GM23248 (cell line): ENCODE measurements around the gene OSCAR. TPM values are rescaled to one million over a fixed set of nuclear protein-coding genes. Genes with fewer than 3 reads are reported as not detected.

Source experiments
- DNase-seq: peaks from one replicate; pipeline ENCODE4 v3.0.0-alpha.2; 2015
- H2AFZ ChIP-seq: fragments of 200-600 bp; sonication (generic); 2 replicates; pipeline ENCODE4 v1.6.1; 2016; ENCODE audit warnings: antibody characterized with exemption
- H3F3A ChIP-seq: fragments of 200-600 bp; sonication (generic); 2 replicates; pipeline ENCODE4 v1.6.1; 2016; ENCODE audit warnings: mild to moderate bottlenecking, antibody characterized with exemption, mixed run types; ENCODE audit not compliant: insufficient read depth
- H3K27ac ChIP-seq: fragments of 200-600 bp; sonication (generic); 2 replicates; pipeline ENCODE4 v1.5.1; 2016; ENCODE audit warnings: mild to moderate bottlenecking
- H3K27me3 ChIP-seq: fragments of 200-600 bp; sonication (generic); replicated peaks from 2 replicates; pipeline ENCODE4 v1.6.1; 2016; ENCODE audit warnings: mild to moderate bottlenecking; ENCODE audit not compliant: insufficient read depth
- H3K36me3 ChIP-seq: fragments of 200-600 bp; sonication (generic); 2 replicates; pipeline ENCODE4 v1.6.1; 2016; ENCODE audit warnings: low read depth, mild to moderate bottlenecking
- H3K4me1 ChIP-seq: fragments of 200-600 bp; sonication (generic); 2 replicates; pipeline ENCODE4 v1.6.1; 2016; ENCODE audit warnings: mild to moderate bottlenecking; ENCODE audit not compliant: insufficient read depth
- H3K4me2 ChIP-seq: fragments of 200-600 bp; sonication (generic); one replicate; pipeline ENCODE4 v1.6.1; 2016; ENCODE audit warnings: mild to moderate bottlenecking; ENCODE audit not compliant: unreplicated experiment
- H3K4me3 ChIP-seq: fragments of 200-600 bp; sonication (generic); 2 replicates; pipeline ENCODE4 v1.5.1; 2016; ENCODE audit warnings: mild to moderate bottlenecking
- H3K79me2 ChIP-seq: fragments of 200-600 bp; sonication (generic); 2 replicates; pipeline ENCODE4 v1.6.1; 2016; ENCODE audit warnings: mild to moderate bottlenecking; ENCODE audit not compliant: insufficient read depth
- H3K9ac ChIP-seq: fragments of 200-600 bp; sonication (generic); 2 replicates; pipeline ENCODE4 v1.6.1; 2016; ENCODE audit warnings: mild to moderate bottlenecking
- H3K9me2 ChIP-seq: fragments of 200-600 bp; sonication (generic); 2 replicates; pipeline ENCODE4 v1.6.1; 2016; ENCODE audit warnings: mixed run types, mild to moderate bottlenecking, moderate library complexity; ENCODE audit not compliant: insufficient read depth
- H3K9me3 ChIP-seq: fragments of 200-600 bp; sonication (generic); one replicate; pipeline ENCODE4 v1.6.1; 2017; ENCODE audit warnings: low read depth
- H4K20me1 ChIP-seq: fragments of 200-600 bp; sonication (generic); 2 replicates; pipeline ENCODE4 v1.6.0; 2016; ENCODE audit not compliant: insufficient read depth
- EZH2 ChIP-seq: fragments of 200-600 bp; sonication (generic); IDR thresholded peaks from 2 replicates; pipeline ENCODE4 v1.6.1; 2018; ENCODE audit warnings: antibody characterized with exemption, mild to moderate bottlenecking; ENCODE audit not compliant: insufficient read depth, poor library complexity, severe bottlenecking
- EZH2phosphoT487 ChIP-seq: fragments of 200-600 bp; sonication (generic); IDR thresholded peaks from 2 replicates; pipeline ENCODE4 v1.6.1; 2018; ENCODE audit warnings: antibody characterized with exemption, moderate library complexity, mild to moderate bottlenecking, low read depth; ENCODE audit not compliant: insufficient read depth
- WGBS, 2 experiments: methylation state at CpG; one replicate each; pipeline ENCODE4 v1.1.6; 2015 to 2017; ENCODE audit warnings: low lambda C conversion rate in 2 of 2, low coverage in 1 of 2; ENCODE audit errors: missing lambda C conversion rate in 2 of 2; 5-methylcytosine and 5-hydroxymethylcytosine counted together
- in situ Hi-C: fragments of 300-500 bp; cut with MboI; formaldehyde crosslinking; loops from 2 replicates; pipeline ENCODE4 v1.15.0; 2020
- polyA plus RNA-seq: library from polyadenylated mRNA; unstranded; fragments of >200 nt; fragmentation: Nextera tagmentation; extraction: Ambion mirVana; gene quantifications from 2 replicates; pipeline ENCODE4 v1.2.1, GENCODE V29; 2016
- total RNA-seq: library from RNA; depleted of rRNA; stranded (reverse); fragments of >200 nt; shearing (Covaris generic); gene quantifications from 2 replicates; pipeline ENCODE4 v1.2.3, GENCODE V29; 2014

The OSCAR gene
- total and polyA plus RNA-seq, 2 experiments from 2014 or later = 0.54 to 2.2 TPM

DNA sequence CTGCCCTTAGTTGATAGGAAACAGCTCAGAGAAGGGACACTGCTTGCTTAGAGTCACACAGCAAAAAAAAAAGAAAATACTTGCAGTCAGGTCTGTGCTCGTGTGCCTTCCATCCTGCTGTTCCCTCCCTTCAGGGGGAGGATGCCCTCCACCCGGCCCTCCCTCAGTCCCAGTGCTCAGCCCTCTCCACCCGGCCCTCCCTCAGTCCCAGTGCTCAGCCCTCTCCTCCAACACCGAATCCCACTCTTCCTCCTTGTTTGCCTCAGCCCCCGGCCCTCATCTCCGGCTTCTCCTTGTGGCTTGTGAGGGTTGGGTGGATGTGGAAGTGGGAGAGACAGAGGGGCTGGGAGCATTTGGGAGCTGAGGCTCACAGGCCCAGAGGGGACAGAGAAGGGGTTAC is 9.0 kb upstream of the OSCAR start:
- H3K36me3 ChIP-seq = peaks cover 4% of the 10 kb centered on the region; the same call in 1 of the 2 replicates
- no peaks in the 10 kb centered on the region for H4K20me1 ChIP-seq
- H2AFZ ChIP-seq = no peak overlapping the region
- H3K27me3 ChIP-seq = no peaks in the 10 kb centered on the region
- no peak overlapping the region for H3K4me2 ChIP-seq
- H3K9me2 ChIP-seq = no peaks in the 10 kb centered on the region
- 82 to 96% methylated on average over 3 to 6 of the region's 6 CpGs for WGBS, 2 experiments
- no peaks in the 10 kb centered on the region for H3K9me3 ChIP-seq
- H3K79me2 ChIP-seq = peaks cover 47% of the 10 kb centered on the region
- H3K4me1 ChIP-seq = no peaks in the 10 kb centered on the region
- H3K27ac ChIP-seq = no peak overlapping the region
- TF ChIP-seq EZH2 = no peak
- no peak for TF ChIP-seq EZH2phosphoT487
- H3K9ac ChIP-seq = no peak overlapping the region
- in situ Hi-C loops = no loop called here
- H3K4me3 ChIP-seq = no peak overlapping the region
- no peaks in the 10 kb centered on the region for H3F3A ChIP-seq
- no peak for DNase-seq

DNA sequence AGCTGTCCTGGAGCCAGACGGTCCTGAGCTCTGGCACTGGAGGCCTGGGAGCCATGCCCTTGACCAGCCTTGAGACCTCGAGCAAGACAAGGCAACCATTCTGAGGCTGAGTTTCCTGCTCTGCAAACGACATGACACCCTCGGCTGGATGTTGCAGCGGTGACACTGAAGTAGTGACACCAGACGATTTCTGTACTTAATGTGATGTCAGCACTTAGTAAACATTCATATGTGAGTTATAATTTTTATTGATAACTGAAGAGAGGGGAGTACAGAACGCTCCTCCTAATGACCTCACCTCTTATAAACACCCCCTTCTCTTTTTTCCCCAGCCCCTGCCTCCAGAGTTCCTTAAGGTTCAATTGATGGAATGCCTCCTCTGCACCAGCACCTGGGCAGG is 7.9 kb upstream of the OSCAR start:
- H3K9ac ChIP-seq = no peak overlapping the region
- H2AFZ ChIP-seq = no peak overlapping the region
- H3K4me3 ChIP-seq = no peak overlapping the region
- H3K36me3 ChIP-seq = peaks cover 4% of the 10 kb centered on the region; the same call in 1 of the 2 replicates
- H3K9me3 ChIP-seq = no peaks in the 10 kb centered on the region
- DNase-seq = no peak
- no peaks in the 10 kb centered on the region for H3K4me1 ChIP-seq
- peaks cover 47% of the 10 kb centered on the region for H3K79me2 ChIP-seq
- WGBS, 2 experiments = 81 to 87% methylated on average over 7 of the region's 7 CpGs
- in situ Hi-C loops = no loop called here
- no peak overlapping the region for H3K4me2 ChIP-seq
- H4K20me1 ChIP-seq = no peaks in the 10 kb centered on the region
- TF ChIP-seq EZH2phosphoT487 = no peak
- no peak for TF ChIP-seq EZH2
- no peaks in the 10 kb centered on the region for H3K9me2 ChIP-seq
- H3F3A ChIP-seq = no peaks in the 10 kb centered on the region
- no peak overlapping the region for H3K27ac ChIP-seq
- no peaks in the 10 kb centered on the region for H3K27me3 ChIP-seq

DNA sequence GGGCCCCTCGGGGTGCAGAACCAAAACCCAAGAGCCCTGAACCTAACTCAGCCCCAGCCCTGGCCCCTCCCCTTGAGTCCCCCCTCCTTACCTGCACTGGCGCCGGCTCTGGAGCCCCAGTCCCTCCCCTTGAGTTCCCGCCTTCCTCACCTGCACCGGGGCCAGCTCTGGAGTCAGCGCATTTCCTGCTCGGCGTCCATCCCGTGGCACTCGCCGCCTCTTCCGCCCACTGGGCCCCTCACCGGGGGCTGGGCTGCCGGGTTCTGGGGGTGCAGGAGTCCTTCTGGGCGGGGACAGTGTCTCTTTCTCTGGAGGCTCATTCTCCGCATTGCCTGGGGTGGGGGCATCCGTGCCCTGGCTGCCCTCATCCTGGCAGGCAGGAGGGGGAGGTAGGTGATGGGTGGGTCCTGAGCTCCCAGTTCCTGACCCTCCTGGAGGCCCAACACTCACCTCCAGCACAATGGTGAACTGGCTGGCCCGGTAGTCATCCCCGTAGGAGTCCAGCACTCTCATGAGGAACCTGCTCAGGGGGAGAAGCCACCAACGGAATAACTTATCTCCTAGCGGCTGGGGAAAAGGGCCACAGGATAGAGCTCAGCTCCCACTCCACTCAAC is 7.4 kb upstream of the OSCAR start:
- no peaks in the 10 kb centered on the region for H4K20me1 ChIP-seq
- H2AFZ ChIP-seq = no peak overlapping the region
- no peaks in the 10 kb centered on the region for H3K9me2 ChIP-seq
- no peak overlapping the region for H3K9ac ChIP-seq
- no peak overlapping the region for H3K4me2 ChIP-seq
- no peaks in the 10 kb centered on the region for H3K4me1 ChIP-seq
- TF ChIP-seq EZH2 = no peak
- no peak for TF ChIP-seq EZH2phosphoT487
- no peak for DNase-seq
- no peaks in the 10 kb centered on the region for H3K27me3 ChIP-seq
- peaks cover 47% of the 10 kb centered on the region for H3K79me2 ChIP-seq
- WGBS, 2 experiments = 84 to 86% methylated on average over 18 to 21 of the region's 21 CpGs
- no peaks in the 10 kb centered on the region for H3K9me3 ChIP-seq
- no peak overlapping the region for H3K4me3 ChIP-seq
- no peaks in the 10 kb centered on the region for H3F3A ChIP-seq
- in situ Hi-C loops = no loop called here
- H3K36me3 ChIP-seq = peaks cover 4% of the 10 kb centered on the region; the same call in 1 of the 2 replicates
- no peak overlapping the region for H3K27ac ChIP-seq

DNA sequence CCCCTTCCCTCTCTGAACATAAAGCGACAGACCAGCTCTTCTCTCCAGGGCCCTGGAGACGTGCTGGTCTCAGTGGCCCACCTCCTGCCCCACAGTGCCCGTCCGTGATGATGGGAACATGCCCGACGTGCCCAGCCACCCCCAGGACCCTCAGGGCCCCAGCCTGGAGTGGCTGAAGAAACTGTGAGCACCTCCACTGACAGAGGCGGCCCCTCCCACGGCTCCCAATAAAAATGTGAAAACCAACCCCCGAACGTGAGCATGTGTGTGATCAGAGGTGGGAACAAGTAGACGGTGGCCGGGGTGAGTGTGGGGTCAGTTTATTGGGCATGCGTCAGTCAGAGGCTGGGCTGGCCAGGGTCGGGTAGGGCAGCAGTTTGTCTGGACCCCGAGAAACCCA is 6.1 kb upstream of the OSCAR start:
- Histone ChIP-seq H3K27me3 (no peaks in the 10 kb centered on the region), H3K4me3 (no peak overlapping the region), H3K9ac (no peak overlapping the region), H3K4me2 (no peak overlapping the region), H4K20me1 (no peaks in the 10 kb centered on the region), H3K4me1 (no peaks in the 10 kb centered on the region), H3K27ac (no peak overlapping the region), H3K9me2 (no peaks in the 10 kb centered on the region), H2AFZ (no peak overlapping the region), H3K79me2 (peaks cover 39% of the 10 kb centered on the region), H3K36me3 (peaks cover 4% of the 10 kb centered on the region; the same call in 1 of the 2 replicates), H3K9me3 (no peaks in the 10 kb centered on the region), H3F3A (no peaks in the 10 kb centered on the region)
- no peak for DNase-seq
- in situ Hi-C loops = no loop called here
- WGBS, 2 experiments = 78 to 84% methylated on average over 15 of the region's 15 CpGs
- no peak for TF ChIP-seq EZH2
- no peak for TF ChIP-seq EZH2phosphoT487
